GM21723 (cell line): Measurements from ENCODE around the gene ABCA13.

Source experiments
- ATAC-seq: cut with Tn5 transposase; IDR thresholded peaks from one replicate; pipeline ENCODE4 v1.9.1; 2021; ENCODE audit warnings: mild to moderate bottlenecking, moderate library complexity; ENCODE audit not compliant: unreplicated experiment

Gene ABCA13

GRCh38 chr7:48426331-48426965 is 255.2 kb downstream of the ABCA13 start:
- no peak for ATAC-seq

GRCh38 chr7:48426966-48427555 is 255.8 kb downstream of the ABCA13 start:
- ATAC-seq = no peak

- ATAC-seq = no peak
Measured at GRCh38 chr7:48427671-48428070, 256.4 kb downstream of the ABCA13 start.

- ATAC-seq = no peak
Measured at GRCh38 chr7:48428091-48428684, 256.9 kb downstream of the ABCA13 start.

- no peak for ATAC-seq
Measured at GRCh38 chr7:48429117-48429516, 257.9 kb downstream of the ABCA13 start.

GRCh38 chr7:48438206-48438605 is 266.9 kb downstream of the ABCA13 start:
- ATAC-seq = no peak

GRCh38 chr7:48441848-48442492 is 270.7 kb downstream of the ABCA13 start:
- ATAC-seq = no peak

- ATAC-seq = no peak
Measured at GRCh38 chr7:48443051-48443450, 271.8 kb downstream of the ABCA13 start.

GRCh38 chr7:48446721-48447120 is 275.5 kb downstream of the ABCA13 start:
- ATAC-seq = no peak

- no peak for ATAC-seq
Measured at GRCh38 chr7:48452218-48452617, 281.0 kb downstream of the ABCA13 start.

GRCh38 chr7:48454750-48455192 is 283.5 kb downstream of the ABCA13 start:
- no peak for ATAC-seq

GRCh38 chr7:48455363-48455762 is 284.1 kb downstream of the ABCA13 start:
- no peak for ATAC-seq

- ATAC-seq = no peak
Measured at GRCh38 chr7:48458701-48459524, 287.7 kb downstream of the ABCA13 start.

- ATAC-seq = no peak
Measured at GRCh38 chr7:48466713-48467112, 295.5 kb downstream of the ABCA13 start.

GRCh38 chr7:48471196-48471595 is 299.9 kb downstream of the ABCA13 start:
- no peak for ATAC-seq

GRCh38 chr7:48472640-48473039 is 301.4 kb downstream of the ABCA13 start:
- ATAC-seq = no peak

GRCh38 chr7:48473205-48473865 is 302.1 kb downstream of the ABCA13 start:
- ATAC-seq = no peak

GRCh38 chr7:48481235-48481634 is 310.0 kb downstream of the ABCA13 start:
- no peak for ATAC-seq

- no peak for ATAC-seq
Measured at GRCh38 chr7:48497521-48497920, 326.3 kb downstream of the ABCA13 start.

GRCh38 chr7:48502021-48502420 is 330.8 kb downstream of the ABCA13 start:
- no peak for ATAC-seq

GRCh38 chr7:48505051-48505450 is 333.8 kb downstream of the ABCA13 start:
- no peak for ATAC-seq
